ENCODE measurements around the gene RFWD3. TPM values are rescaled to one million over a fixed set of nuclear protein-coding genes. Genes with fewer than 3 reads are reported as not detected.

The RFWD3 gene
- polyA plus RNA-seq, 5 donors: 19.2 to 27.4 (median 24.5) TPM

DNA sequence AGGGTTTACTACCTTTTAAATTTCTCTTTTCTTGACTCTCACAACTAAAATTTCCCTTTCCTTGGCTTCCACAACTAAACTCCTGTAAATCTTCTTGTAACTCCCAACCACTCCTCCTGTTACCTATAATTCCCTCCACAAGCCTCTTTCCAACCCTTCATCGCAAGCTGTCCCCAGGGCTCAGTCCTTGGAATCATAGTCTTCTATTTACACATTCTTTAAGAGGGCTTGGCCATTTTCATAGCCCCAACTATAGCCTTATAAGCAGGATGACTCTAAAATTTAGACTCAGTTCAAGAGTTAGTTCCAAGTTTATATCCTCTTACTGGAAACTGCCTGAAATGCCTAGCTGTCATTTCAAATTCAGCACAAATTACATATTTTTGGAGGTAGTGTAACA is 83.7 kb downstream of the RFWD3 start:
- DNase-seq: no peak

DNA sequence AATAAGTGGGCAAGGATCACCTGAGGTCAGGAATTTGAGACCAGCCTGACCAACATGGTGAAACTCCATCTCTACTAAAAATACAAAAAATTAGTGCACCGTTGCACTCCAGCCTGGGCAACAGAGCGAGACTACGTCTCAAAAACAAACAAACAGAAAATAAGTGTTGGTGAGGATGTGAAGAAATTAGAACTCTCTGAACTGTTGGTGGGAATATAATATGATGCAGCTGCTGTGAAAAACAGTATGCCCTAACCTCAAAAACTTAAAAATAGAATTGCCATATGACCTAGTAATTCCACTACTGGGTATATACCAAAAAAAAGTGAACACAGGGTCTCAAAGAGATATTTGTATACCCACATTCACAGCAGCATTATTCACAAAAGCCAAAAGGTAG is 85.8 kb downstream of the RFWD3 start:
- no peak for DNase-seq

DNA sequence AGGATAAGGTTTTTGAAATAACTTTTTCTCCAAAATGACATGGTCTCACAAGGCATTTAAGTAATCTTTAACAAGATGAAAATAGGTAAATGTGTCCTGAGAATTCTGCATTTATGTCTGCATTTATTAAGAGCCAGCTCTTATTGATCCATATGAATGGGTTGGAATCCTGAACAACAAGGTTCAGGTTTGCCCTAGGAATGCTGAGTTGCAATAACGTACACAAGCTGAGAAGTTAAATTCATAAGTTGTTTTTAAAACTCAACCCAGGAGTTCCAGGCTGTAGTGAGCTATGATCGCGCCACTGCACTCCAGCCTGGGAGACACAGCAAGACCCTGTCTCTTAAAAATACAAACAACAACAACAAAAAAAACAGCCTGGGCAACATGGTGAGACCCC is 87.8 kb downstream of the RFWD3 start:
- no peak for DNase-seq

DNA sequence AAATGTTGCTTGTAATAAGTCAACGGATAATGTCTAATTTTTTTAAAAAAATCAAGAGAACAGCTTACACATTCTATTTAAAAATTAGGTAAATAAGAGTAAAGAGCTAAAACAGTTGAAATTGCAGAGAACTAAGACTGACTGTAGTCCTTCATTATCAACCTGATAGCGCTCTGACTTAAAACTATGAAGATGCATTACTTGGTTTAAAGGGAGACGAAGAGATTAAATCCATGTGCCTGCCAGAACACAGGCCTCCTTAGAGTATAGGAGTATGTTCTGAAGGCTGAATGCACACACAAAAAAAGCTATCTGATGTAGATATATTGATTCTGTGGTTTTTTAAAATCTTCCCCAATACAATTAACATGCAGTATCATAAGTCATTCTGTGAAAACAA is 88.2 kb downstream of the RFWD3 start:
- DNase-seq: no peak

DNA sequence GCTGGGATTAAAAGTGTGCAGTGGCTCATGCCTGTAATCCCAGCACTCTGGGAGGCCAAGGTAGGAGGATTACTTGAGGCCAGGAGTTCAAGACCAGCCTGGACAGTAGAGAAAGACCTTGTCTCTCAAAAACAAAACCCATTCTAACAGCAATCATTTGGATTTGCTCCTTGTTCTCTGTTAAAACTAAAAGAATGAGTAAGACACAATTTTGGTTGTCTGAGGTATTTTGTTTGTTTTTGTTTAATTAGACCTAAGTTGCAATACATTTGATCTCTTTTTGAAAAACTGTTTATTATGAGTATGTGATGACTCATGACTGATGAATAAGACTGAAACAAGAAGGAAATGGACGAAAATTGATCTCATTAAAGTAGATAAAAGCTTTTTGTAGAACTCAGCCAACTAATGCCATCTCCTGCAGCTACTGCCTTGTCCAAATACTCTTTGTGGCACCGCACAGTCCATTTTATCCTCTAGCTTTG is 88.8 kb downstream of the RFWD3 start:
- no peak for DNase-seq

DNA sequence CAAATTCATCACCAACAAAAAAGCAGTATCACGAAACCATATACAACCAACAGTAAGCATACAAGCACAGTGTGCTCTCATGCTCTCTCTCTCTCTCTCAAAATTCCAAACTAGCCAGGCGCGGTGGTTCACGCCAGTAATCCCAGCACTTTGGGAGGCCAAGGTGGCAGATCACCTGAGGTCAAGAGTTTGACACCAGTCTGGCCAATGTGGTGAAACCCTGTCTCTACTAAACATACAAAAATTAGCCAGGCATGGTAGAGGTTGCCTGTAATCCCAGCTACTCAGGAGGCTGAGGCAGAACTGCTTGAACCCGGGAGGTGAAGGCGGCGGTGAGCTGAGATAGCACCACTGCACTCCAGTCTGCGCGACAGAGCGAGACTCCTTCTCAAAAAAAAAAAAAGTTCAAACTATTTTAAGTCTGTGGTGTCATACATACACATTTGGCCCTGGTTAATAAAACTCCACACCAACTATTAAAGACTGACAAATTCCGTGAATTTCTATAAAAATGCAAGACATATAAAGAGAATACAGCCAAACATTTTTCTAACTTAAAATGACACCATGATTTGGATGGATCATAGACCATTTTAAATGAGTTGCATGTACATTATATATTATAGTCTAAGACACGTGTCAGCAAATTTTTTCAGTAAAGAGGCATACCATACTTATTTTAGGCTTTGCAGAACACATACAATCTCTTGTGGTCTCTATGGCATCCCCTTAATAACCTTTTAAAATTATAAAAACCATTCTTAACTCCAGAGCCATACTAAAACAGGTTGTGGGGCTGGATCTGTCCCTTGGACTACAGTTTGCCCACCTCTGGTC is 90.7 kb downstream of the RFWD3 start:
- DNase-seq: no peak

DNA sequence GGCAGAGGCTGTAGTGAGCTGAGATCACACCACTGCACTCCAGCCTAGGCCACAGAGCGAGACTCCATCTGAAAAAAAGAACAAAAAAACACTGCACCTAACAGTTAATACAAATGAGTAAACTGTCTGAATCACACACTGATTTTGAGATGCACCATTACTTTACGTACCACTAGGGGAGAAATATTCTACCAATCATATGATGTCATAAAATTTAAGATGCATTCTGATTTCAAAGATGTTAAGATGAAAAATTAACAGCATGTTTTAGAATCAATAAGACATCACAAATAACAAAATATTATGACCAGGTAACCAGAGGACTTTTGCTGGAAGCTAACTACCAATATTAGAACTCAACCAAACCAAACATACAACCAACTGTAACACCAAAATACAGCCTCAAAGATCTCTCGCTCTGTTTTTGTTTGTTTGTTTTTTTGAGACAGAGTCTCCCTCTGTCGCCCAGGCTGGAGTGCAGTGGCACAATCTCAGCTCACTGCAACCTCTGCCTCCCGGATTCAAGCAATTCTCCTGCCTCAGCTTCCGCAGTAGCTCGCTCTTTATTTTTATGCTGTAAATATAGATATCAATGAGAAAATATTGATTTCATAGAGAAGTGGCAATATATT is 91.4 kb downstream of the RFWD3 start:
- no peak for DNase-seq

DNA sequence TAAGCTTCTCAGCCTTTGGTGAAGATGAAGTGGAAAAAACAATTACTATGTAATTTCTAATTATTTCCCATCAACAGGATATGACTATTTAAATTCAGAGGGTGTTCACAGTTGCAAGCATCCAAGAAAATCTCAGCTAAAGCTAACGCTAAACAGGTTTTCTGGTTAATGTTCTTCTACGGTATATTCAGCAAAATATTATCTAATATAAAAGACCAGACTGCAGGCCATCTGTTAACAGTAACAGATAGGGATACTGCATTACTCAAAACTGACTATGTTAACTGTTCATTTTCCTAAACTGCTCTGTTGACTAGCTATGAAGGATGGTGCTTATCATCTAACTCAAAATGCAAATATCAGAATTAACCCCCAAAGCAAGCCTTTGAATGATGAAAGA is 92.5 kb downstream of the RFWD3 start:
- no peak for DNase-seq

DNA sequence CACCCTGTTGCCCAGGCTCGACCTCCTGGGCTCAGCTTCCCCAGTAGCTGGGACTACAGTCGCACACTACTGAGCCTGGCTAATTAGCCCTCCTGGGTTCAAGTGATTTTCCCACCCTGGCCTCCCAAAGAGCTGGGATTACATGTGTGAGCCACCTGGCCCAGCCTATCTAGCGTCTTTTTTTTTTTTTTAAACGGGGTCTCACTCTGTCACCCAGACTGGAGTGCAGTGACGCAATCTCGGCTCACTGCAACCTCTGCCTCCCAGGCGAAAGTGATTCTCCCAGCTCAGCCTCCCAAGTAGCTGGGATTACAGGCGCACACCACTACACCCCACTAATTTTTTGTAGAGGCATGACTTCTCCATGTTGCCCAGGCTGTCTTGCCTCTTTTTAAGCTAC is 93.1 kb downstream of the RFWD3 start:
- no peak for DNase-seq

Other genes with a start within 250 kb of the RFWD3 start
- 1 to 10 TPM in 2 of 5 donors, under 1 TPM in 3; 0.14 to 1.8 (median 0.95) TPM for gene CLEC18B, start 245.4 kb downstream of the RFWD3 start, polyA plus RNA-seq (ENCODE audit: insufficient read depth in 1 of 5, insufficient read length in 5 of 5, low replicate concordance in 1 of 5)
- 100 to 1,000 TPM; 114 to 143 (median 128) TPM for gene GLG1, start 59.8 kb downstream of the RFWD3 start, polyA plus RNA-seq (ENCODE audit: insufficient read depth in 1 of 5, insufficient read length in 5 of 5, low replicate concordance in 1 of 5)
- gene MLKL, start 34.0 kb upstream of the RFWD3 start, polyA plus RNA-seq (ENCODE audit: insufficient read depth in 1 of 5, insufficient read length in 5 of 5, low replicate concordance in 1 of 5): 1 to 10 TPM; 4.7 to 6.0 (median 5.9) TPM
- gene FA2H, start 107.9 kb upstream of the RFWD3 start, polyA plus RNA-seq (ENCODE audit: insufficient read depth in 1 of 5, insufficient read length in 5 of 5, low replicate concordance in 1 of 5): 1 to 10 TPM; 3.4 to 5.5 (median 4.4) TPM

All from right lung (tissue), 5 donors.